ENCODE measurements around the gene CCL8. TPM values are rescaled to one million over a fixed set of nuclear protein-coding genes. Genes with fewer than 3 reads are reported as not detected.
"Not testable (repeated sequence)": the region's sequence is repeated elsewhere in the genome, so short reads cannot be mapped to it uniquely, and the experiment has no call there.

The CCL8 gene
- total RNA-seq, 4 donors from 2014 or later, result 0.26 TPM; not detected in 3

GRCh38 chr17:34321964-34322363 is 2.7 kb downstream of the CCL8 start:
- Histone ChIP-seq H3K9me3 (no peaks in the 10 kb centered on the region), H3K27me3 (no peaks in the 10 kb centered on the region), H3K36me3 (no peaks in the 10 kb centered on the region), H3K4me1 (peaks cover 0 to 8% (median 4%) of the 10 kb centered on the region in 3 donors), H3K4me3 (no peak overlapping the region), H3K27ac (peak overlapping the region in 2 of 4 donors; percentile 28 to 51)
- intact Hi-C loops (cut with DNase I), result no loop called here
- DNase-seq, result no peak
- no peak for TF ChIP-seq POLR2A (IDR thresholded peaks at IDR 0.05)
- TF ChIP-seq, protein P1, sequence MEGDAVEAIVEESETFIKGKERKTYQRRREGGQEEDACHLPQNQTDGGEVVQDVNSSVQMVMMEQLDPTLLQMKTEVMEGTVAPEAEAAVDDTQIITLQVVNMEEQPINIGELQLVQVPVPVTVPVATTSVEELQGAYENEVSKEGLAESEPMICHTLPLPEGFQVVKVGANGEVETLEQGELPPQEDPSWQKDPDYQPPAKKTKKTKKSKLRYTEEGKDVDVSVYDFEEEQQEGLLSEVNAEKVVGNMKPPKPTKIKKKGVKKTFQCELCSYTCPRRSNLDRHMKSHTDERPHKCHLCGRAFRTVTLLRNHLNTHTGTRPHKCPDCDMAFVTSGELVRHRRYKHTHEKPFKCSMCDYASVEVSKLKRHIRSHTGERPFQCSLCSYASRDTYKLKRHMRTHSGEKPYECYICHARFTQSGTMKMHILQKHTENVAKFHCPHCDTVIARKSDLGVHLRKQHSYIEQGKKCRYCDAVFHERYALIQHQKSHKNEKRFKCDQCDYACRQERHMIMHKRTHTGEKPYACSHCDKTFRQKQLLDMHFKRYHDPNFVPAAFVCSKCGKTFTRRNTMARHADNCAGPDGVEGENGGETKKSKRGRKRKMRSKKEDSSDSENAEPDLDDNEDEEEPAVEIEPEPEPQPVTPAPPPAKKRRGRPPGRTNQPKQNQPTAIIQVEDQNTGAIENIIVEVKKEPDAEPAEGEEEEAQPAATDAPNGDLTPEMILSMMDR (IDR thresholded peaks at IDR 0.05), result no peak

GRCh38 chr17:34327580-34327979 is 8.3 kb downstream of the CCL8 start:
- DNase-seq; H3K36me3 ChIP-seq; H3K4me3 ChIP-seq; intact Hi-C loops (cut with DNase I); H3K27me3 ChIP-seq; H3K9me3 ChIP-seq; H3K4me1 ChIP-seq: not testable (repeated sequence)
- peak overlapping the region in 1 of 4 donors; percentile 45 for H3K27ac ChIP-seq
- WGBS, 2 donors, result 54 to 58% methylated on average over 4 of the region's 4 CpGs

DNA sequence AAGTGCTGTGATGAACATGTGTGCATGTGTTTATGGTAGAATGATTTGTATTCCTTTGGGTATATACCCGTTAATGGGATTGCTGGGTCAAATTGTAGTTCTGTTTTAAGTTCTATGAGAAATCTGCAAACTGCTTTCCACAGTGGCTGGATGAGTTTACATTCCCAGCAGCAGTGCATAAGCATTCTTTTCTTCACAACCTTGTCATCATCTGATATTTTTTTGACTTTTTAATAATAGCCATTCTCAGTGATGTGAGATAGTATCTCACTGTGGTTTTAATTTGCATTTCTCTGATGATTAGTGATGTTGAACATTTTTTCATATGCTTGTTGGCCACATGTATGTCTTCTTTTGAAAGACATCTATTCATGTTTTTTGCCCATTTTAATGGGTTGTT is 18.5 kb downstream of the CCL8 start:
- no peak overlapping the region for H3K27ac ChIP-seq
- no peak for TF ChIP-seq POLR2A (IDR thresholded peaks at IDR 0.05)
- TF ChIP-seq, protein P1 (IDR thresholded peaks at IDR 0.05), result no peak
- no peak for DNase-seq
- H3K27me3 ChIP-seq, result no peaks in the 10 kb centered on the region
- WGBS, 2 donors, result 67 to 75% methylated on average over 1 of the region's 1 CpG
- no peaks in the 10 kb centered on the region for H3K36me3 ChIP-seq
- H3K9me3 ChIP-seq, result no peaks in the 10 kb centered on the region
- no peak overlapping the region for H3K4me3 ChIP-seq
- H3K4me1 ChIP-seq, result no peaks in the 10 kb centered on the region
- intact Hi-C loops (cut with DNase I), result no loop called here

- intact Hi-C loops (cut with DNase I), result no loop called here
- H3K4me3 ChIP-seq, result no peak overlapping the region
- TF ChIP-seq POLR2A (IDR thresholded peaks at IDR 0.05), result no peak
- TF ChIP-seq, protein P1 (IDR thresholded peaks at IDR 0.05), result no peak
- 81 to 91% methylated on average over 3 of the region's 3 CpGs for WGBS, 2 donors
- DNase-seq, result no peak
- H3K27ac ChIP-seq, result no peak overlapping the region
- no peaks in the 10 kb centered on the region for H3K4me1 ChIP-seq
- no peaks in the 10 kb centered on the region for H3K9me3 ChIP-seq
- H3K27me3 ChIP-seq, result no peaks in the 10 kb centered on the region
- no peaks in the 10 kb centered on the region for H3K36me3 ChIP-seq
These were observed 20.0 kb downstream of the CCL8 start for GRCh38 chr17:34339138-34339770.

DNA sequence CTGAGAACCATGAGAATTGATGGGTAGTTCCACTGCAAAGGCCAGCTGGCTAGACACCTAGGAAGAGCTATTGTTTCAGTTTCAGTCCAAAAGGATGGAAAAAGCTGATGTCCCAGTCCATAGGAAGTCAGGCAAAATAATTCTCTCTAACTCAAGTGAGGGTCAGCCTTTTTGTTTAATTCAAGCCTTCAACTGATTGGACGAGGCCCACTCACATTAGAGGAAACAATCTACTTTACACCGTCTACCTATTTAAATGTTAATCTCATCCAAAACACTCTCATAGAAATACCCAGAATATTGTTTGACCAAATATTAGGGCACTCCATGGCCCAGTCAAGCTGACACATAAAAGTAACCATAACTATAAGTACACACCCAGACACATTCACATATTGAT is 22.7 kb downstream of the CCL8 start:
- no peaks in the 10 kb centered on the region for H3K4me1 ChIP-seq
- H3K27ac ChIP-seq, result no peak overlapping the region
- H3K9me3 ChIP-seq, result no peaks in the 10 kb centered on the region
- no peak for DNase-seq
- H3K4me3 ChIP-seq, result no peak overlapping the region
- 93 to 94% methylated on average over 2 of the region's 2 CpGs for WGBS, 2 donors
- no peaks in the 10 kb centered on the region for H3K36me3 ChIP-seq
- intact Hi-C loops (cut with DNase I), result no loop called here
- H3K27me3 ChIP-seq, result no peaks in the 10 kb centered on the region
- TF ChIP-seq, protein P1 (IDR thresholded peaks at IDR 0.05), result no peak
- TF ChIP-seq POLR2A (IDR thresholded peaks at IDR 0.05), result no peak

- H3K36me3 ChIP-seq, result no peaks in the 10 kb centered on the region
- peaks cover 0 to 4% (median 0%) of the 10 kb centered on the region in 3 donors for H3K4me1 ChIP-seq
- no peak overlapping the region for H3K4me3 ChIP-seq
- no peaks in the 10 kb centered on the region for H3K27me3 ChIP-seq
- 46 to 57% methylated on average over 3 to 4 of the region's 4 CpGs for WGBS, 2 donors
- no peak for DNase-seq
- TF ChIP-seq, protein P1 (IDR thresholded peaks at IDR 0.05), result no peak
- TF ChIP-seq POLR2A (IDR thresholded peaks at IDR 0.05), result no peak
- H3K9me3 ChIP-seq, result no peaks in the 10 kb centered on the region
- intact Hi-C loops (cut with DNase I), result loop anchor here (5.0 kb wide), 1 partner anchor 145 kb away; no protein-coding TSS in a partner anchor
- H3K27ac ChIP-seq, result no peak overlapping the region
These were observed 27.8 kb downstream of the CCL8 start for GRCh38 chr17:34347063-34347462.
